HepG2 (cell line): ENCODE results near the gene GDA. TPM values are rescaled to one million over a fixed set of nuclear protein-coding genes. Genes with fewer than 3 reads are reported as not detected.

Experiments used
- ATAC-seq: fragments of 200-7000 bp; cut with Tn5 transposase; 3 replicates; pipeline ENCODE4 v1.9.1; 2020; ENCODE audit warnings: mild to moderate bottlenecking, moderate library complexity
- BruUV-seq: library from RNA; stranded (reverse); fragments of 400-500 nt; replicated peaks from 2 replicates; lab custom pipeline; 2021; lab: Mats Ljungman, UMichigan
- CTCF ChIA-PET: fragments of 300-600 bp; formaldehyde crosslinking; extraction: SDS; loops from one replicate; lab custom pipeline; 2021; ENCODE audit warnings: low total read pairs, inconsistent platforms, low intra/inter-chr PET ratio; lab: Yijun Ruan, JAX
- POLR2A ChIA-PET: fragments of 350-600 bp; sonication (Branson Sonifier 250); formaldehyde crosslinking; loops from one replicate; lab custom pipeline; 2020; ENCODE audit warnings: antibody characterized with exemption, inconsistent platforms; lab: Yijun Ruan, JAX
- DNase-seq: peaks from one replicate; pipeline ENCODE4 v3.0.0-alpha.2; 2015; ENCODE audit warnings: low spot score
- FAIRE-seq: peaks from 3 replicates; lab custom pipeline; 2011; peaks lifted over from hg19 to GRCh38; lab: Jason Lieb, UNC
- H2AFZ ChIP-seq: one replicate; pipeline ENCODE4 v1.6.1; 2011; ENCODE audit warnings: low read length, inconsistent platforms
- H3K27ac ChIP-seq: fragments of 300-600 bp; 3 replicates; pipeline ENCODE4 v1.8.0; 2011; ENCODE audit warnings: mixed run types, mild to moderate bottlenecking, mixed read lengths, low read length, inconsistent platforms; ENCODE audit not compliant: insufficient read depth; ENCODE audit errors: extremely low read length
- H3K27me3 ChIP-seq, 2 experiments: fragments of 200-600 bp in 1 of 2; 2 replicates in 1 of 2; 3 replicates in 1 of 2; pipeline versions ENCODE4 v1.6.0 to v1.8.0; 2011; ENCODE audit warnings: low read length in 2 of 2, mild to moderate bottlenecking in 2 of 2, moderate library complexity in 2 of 2, inconsistent platforms in 1 of 2; ENCODE audit not compliant: insufficient read depth in 2 of 2, control insufficient read depth in 1 of 2
- H3K36me3 ChIP-seq, 2 experiments: fragments of 200-600 bp in 1 of 2; replicated peaks in 1 of 2; 2 replicates in 1 of 2; 3 replicates in 1 of 2; pipeline versions ENCODE4 v1.5.1 to v1.8.0; 2011; ENCODE audit warnings: low read length in 2 of 2, inconsistent platforms in 1 of 2; ENCODE audit not compliant: insufficient read depth in 2 of 2, control insufficient read depth in 1 of 2
- H3K4me1 ChIP-seq: 2 replicates; pipeline ENCODE4 v1.5.1; 2012; ENCODE audit warnings: low read length, inconsistent platforms; ENCODE audit not compliant: insufficient read depth
- H3K4me2 ChIP-seq: 2 replicates; pipeline ENCODE4 v1.6.0; 2011; ENCODE audit warnings: low read depth, low read length, inconsistent platforms
- H3K4me3 ChIP-seq, 3 experiments: fragments of 200-600 bp in 1 of 3; sonication (generic), shearing (Covaris generic) in 1 of 3; replicated peaks in 1 of 3; 2 replicates each; pipeline ENCODE4 v1.5.1; 2011 to 2016; ENCODE audit warnings: low read length in 3 of 3, inconsistent platforms in 2 of 3, low read depth in 2 of 3, mild to moderate bottlenecking in 2 of 3, control low read depth in 1 of 3, mixed read lengths in 1 of 3; ENCODE audit not compliant: insufficient read depth in 1 of 3
- H3K79me2 ChIP-seq: one replicate; pipeline ENCODE4 v1.6.1; 2011; ENCODE audit warnings: low read length, inconsistent platforms; ENCODE audit not compliant: insufficient read depth
- H3K9ac ChIP-seq: 2 replicates; pipeline ENCODE4 v1.6.0; 2011; ENCODE audit warnings: mild to moderate bottlenecking, low read depth, low read length, inconsistent platforms; ENCODE audit not compliant: insufficient read depth
- H3K9me3 ChIP-seq: 2 replicates; pipeline ENCODE4 v1.5.1; 2012; ENCODE audit warnings: mild to moderate bottlenecking, low read length
- H4K20me1 ChIP-seq: 2 replicates; pipeline ENCODE4 v1.6.0; 2011; ENCODE audit warnings: inconsistent platforms, mild to moderate bottlenecking, low read length, moderate library complexity; ENCODE audit not compliant: insufficient read depth
- DPF2 ChIP-seq: sonication (generic); formaldehyde crosslinking; IDR thresholded peaks from 2 replicates; pipeline ENCODE4 v1.4.0; 2020; ENCODE audit warnings: mild to moderate bottlenecking, low read depth, missing genetic modification reagents, borderline replicate concordance
- GLI4 ChIP-seq: sonication (generic); formaldehyde crosslinking; IDR thresholded peaks from 2 replicates; pipeline ENCODE4 v1.5.1; 2020; ENCODE audit warnings: missing genetic modification reagents, mild to moderate bottlenecking, moderate library complexity, borderline replicate concordance
- KDM4B ChIP-seq: sonication (generic); formaldehyde crosslinking; IDR thresholded peaks from 2 replicates; pipeline ENCODE4 v1.4.0; 2020; ENCODE audit warnings: missing genetic modification reagents
- KDM5B ChIP-seq: sonication (generic); formaldehyde crosslinking; IDR thresholded peaks from 2 replicates; pipeline ENCODE4 v1.4.0; 2020; ENCODE audit warnings: missing genetic modification reagents, mild to moderate bottlenecking, borderline replicate concordance
- KMT2B ChIP-seq: IDR thresholded peaks from 2 replicates; pipeline ENCODE4 v1.6.1; 2016; ENCODE audit warnings: missing genetic modification reagents, missing compliant biosample characterization
- MIXL1 ChIP-seq: IDR thresholded peaks from 2 replicates; pipeline ENCODE4 v1.6.1; 2016
- MYC ChIP-seq: sonication (generic); formaldehyde crosslinking; IDR thresholded peaks from 2 replicates; pipeline ENCODE4 v1.9.0; 2021; ENCODE audit warnings: missing genetic modification reagents, borderline replicate concordance
- THYN1 ChIP-seq: sonication (generic); formaldehyde crosslinking; IDR thresholded peaks from 2 replicates; pipeline ENCODE4 v1.8.1; 2023; ENCODE audit warnings: low read depth, mild to moderate bottlenecking, moderate library complexity, missing genetic modification reagents, borderline replicate concordance
- ZNF644 ChIP-seq: IDR thresholded peaks from 2 replicates; pipeline ENCODE4 v1.6.1; 2016; ENCODE audit warnings: low read depth
- ZNF775 ChIP-seq: sonication (generic); formaldehyde crosslinking; IDR thresholded peaks from 2 replicates; pipeline ENCODE4 v1.4.0; 2020; ENCODE audit warnings: missing genetic modification reagents, mild to moderate bottlenecking, moderate library complexity, borderline replicate concordance
- WGBS: methylation state at CpG from one replicate; pipeline ENCODE4 v1.1.6; 2017; ENCODE audit warnings: low lambda C conversion rate; 5-methylcytosine and 5-hydroxymethylcytosine counted together
- in situ Hi-C: cut with HindIII; loops from 2 replicates; pipeline ENCODE4 v1.10.0; 2017; ENCODE audit warnings: low pct_unique_long_range_greater_than_20kb; ENCODE audit not compliant: extremely low pct_ligation_motif_present
- intact Hi-C: fragments of 100-400 bp; cut with micrococcal nuclease; formaldehyde crosslinking; loops from one replicate; pipeline ENCODE4 v1.10.0; 2022; ENCODE audit not compliant: unreplicated experiment
- polyA plus RNA-seq, 8 experiments: library from polyadenylated mRNA; depleted of rRNA in 3 of 8; stranded (reverse) in 7 of 8; unstranded in 1 of 8; fragments of >200 nt; fragmentation: Illumina TruSeq in 4 of 8; extraction: Trizol in 4 of 8; gene quantifications; 2 replicates each; pipeline versions ENCODE4 v1.2.1 to v1.2.3, GENCODE V29; 2011 to 2016; ENCODE audit warnings: low read depth in 4 of 8, missing spikeins in 1 of 8, mixed read lengths in 1 of 8; ENCODE audit not compliant: insufficient read depth in 1 of 8
- total RNA-seq, 5 experiments: library from RNA; depleted of rRNA; stranded (reverse); fragments of >200 nt; fragmentation: Illumina TruSeq; extraction: Trizol; gene quantifications; 2 replicates each; pipeline ENCODE4 v1.2.3, GENCODE V29; 2016; ENCODE audit warnings: low read depth in 1 of 5
- TF ChIP-seq, protein P1 (sequence below): sonication (generic); formaldehyde crosslinking; IDR thresholded peaks from 2 replicates; pipeline ENCODE4 v1.5.0; 2020; ENCODE audit warnings: mild to moderate bottlenecking, missing genetic modification reagents, moderate library complexity
- TF ChIP-seq, protein P2 (sequence below): IDR thresholded peaks from 2 replicates; pipeline ENCODE4 v1.6.1; 2016
- TF ChIP-seq, protein P3 (sequence below): sonication (generic); formaldehyde crosslinking; IDR thresholded peaks from 2 replicates; pipeline ENCODE4 v1.8.1; 2023; ENCODE audit warnings: mild to moderate bottlenecking, inconsistent platforms, moderate library complexity, missing genetic modification reagents, borderline replicate concordance
- TF ChIP-seq, protein P4 (sequence below): fragments of 450-650 bp; IDR thresholded peaks from 2 replicates; pipeline ENCODE4 v1.6.1; 2016
- TF ChIP-seq, protein P5 (sequence below): fragments of 450-650 bp; IDR thresholded peaks from 2 replicates; pipeline ENCODE4 v1.6.1; 2017

Gene GDA
- total and polyA plus RNA-seq, 2 of the 13 experiments (the other 11 are each of a cell fraction or from before 2014, with no cell fraction given) = 0.15 to 0.99 TPM

DNA sequence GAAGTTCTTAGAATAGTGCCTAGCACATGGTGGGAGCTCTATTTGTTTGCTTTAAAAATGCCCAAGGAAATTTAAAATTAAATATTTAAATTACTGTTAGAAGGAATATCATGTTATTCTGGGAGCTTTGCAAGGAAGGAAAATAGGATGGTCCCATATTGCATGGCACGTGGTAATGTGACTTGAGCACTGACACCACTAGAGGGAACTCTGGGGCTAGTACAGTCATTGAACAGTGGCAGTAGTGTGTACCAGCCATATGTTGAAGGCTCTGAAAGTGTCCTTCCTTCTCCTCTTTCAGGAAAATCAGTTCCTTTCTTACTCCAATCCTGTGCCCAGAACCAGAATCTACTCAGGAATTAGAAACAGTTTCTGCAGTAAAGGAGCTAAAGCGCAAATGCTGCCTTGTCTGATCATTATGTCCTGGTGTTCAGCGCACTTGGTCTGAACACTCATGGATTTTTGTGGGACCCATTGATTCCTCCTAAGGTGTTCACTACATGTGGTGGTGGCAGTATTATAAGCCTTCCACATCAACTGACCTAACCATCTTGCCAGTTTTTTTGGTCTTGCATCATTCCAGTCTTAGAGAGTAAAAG is 54.1 kb downstream of the GDA start (continued):
- TF ChIP-seq ZNF644 (CRISPR knock-in tag) (peak; percentile 48; the same call in 1 of the 2 replicates), KDM4B (CRISPR knock-in tag) (no peak), MYC (CRISPR knock-in tag) (peak; percentile 26; the same call in 1 of the 2 replicates), MIXL1 (CRISPR knock-in tag) (peak; percentile 45; the same call in 1 of the 2 replicates)
- TF ChIP-seq, protein P1, sequence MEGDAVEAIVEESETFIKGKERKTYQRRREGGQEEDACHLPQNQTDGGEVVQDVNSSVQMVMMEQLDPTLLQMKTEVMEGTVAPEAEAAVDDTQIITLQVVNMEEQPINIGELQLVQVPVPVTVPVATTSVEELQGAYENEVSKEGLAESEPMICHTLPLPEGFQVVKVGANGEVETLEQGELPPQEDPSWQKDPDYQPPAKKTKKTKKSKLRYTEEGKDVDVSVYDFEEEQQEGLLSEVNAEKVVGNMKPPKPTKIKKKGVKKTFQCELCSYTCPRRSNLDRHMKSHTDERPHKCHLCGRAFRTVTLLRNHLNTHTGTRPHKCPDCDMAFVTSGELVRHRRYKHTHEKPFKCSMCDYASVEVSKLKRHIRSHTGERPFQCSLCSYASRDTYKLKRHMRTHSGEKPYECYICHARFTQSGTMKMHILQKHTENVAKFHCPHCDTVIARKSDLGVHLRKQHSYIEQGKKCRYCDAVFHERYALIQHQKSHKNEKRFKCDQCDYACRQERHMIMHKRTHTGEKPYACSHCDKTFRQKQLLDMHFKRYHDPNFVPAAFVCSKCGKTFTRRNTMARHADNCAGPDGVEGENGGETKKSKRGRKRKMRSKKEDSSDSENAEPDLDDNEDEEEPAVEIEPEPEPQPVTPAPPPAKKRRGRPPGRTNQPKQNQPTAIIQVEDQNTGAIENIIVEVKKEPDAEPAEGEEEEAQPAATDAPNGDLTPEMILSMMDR (CRISPR knock-in tag) = peak; percentile 79
- TF ChIP-seq, protein P2, sequence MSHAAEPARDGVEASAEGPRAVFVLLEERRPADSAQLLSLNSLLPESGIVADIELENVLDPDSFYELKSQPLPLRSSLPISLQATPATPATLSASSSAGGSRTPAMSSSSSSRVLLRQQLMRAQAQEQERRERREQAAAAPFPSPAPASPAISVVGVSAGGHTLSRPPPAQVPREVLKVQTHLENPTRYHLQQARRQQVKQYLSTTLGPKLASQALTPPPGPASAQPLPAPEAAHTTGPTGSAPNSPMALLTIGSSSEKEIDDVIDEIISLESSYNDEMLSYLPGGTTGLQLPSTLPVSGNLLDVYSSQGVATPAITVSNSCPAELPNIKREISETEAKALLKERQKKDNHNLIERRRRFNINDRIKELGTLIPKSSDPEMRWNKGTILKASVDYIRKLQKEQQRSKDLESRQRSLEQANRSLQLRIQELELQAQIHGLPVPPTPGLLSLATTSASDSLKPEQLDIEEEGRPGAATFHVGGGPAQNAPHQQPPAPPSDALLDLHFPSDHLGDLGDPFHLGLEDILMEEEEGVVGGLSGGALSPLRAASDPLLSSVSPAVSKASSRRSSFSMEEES (CRISPR knock-in tag) = peak; percentile 50; the same call in 1 of the 2 replicates

DNA sequence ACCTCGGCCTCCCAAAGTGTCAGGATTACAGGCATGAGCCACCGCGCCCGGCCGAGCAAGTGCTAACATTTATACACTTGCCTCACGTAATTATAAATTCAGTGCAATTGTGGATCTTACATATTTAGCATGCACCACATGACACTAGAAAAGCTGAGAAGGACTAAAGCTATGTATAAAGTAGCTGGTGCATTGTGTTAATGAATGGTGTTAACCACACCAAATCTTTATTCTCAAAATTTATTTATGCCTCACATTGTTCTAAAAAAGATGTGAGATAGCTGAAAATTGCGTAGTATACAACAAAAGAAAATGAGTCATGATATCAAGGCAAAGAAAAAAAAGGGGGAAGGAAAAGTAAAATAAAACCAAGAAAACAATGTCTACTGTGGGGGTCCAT is 54.8 kb downstream of the GDA start:
- no peaks in the 10 kb centered on the region for H3K79me2 ChIP-seq
- in situ Hi-C loops (loop anchor here (5.0 kb wide), 1 partner anchor 68 kb away; no protein-coding TSS in a partner anchor), intact Hi-C loops (no loop called here)
- POLR2A ChIA-PET = no interaction called here
- no TSS peak for BruUV-seq
- no peaks in the 10 kb centered on the region for H4K20me1 ChIP-seq
- H3K9ac ChIP-seq = no peak overlapping the region
- DNase-seq = no peak
- no peak for TF ChIP-seq GLI4 (CRISPR knock-in tag)
- TF ChIP-seq, protein P3, sequence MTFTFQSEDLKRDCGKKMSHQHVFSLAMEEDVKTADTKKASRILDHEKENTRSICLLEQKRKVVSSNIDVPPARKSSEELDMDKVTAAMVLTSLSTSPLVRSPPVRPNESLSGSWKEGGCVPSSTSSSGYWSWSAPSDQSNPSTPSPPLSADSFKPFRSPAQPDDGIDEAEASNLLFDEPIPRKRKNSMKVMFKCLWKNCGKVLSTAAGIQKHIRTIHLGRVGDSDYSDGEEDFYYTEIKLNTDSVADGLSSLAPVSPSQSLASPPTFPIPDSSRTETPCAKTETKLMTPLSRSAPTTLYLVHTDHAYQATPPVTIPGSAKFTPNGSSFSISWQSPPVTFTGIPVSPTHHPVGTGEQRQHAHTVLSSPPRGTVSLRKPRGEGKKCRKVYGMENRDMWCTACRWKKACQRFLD (CRISPR knock-in tag) = no peak
- no peak for TF ChIP-seq THYN1
- no peak for TF ChIP-seq DPF2 (CRISPR knock-in tag)
- no peak for TF ChIP-seq KDM5B (CRISPR knock-in tag)
- TF ChIP-seq, protein P4, sequence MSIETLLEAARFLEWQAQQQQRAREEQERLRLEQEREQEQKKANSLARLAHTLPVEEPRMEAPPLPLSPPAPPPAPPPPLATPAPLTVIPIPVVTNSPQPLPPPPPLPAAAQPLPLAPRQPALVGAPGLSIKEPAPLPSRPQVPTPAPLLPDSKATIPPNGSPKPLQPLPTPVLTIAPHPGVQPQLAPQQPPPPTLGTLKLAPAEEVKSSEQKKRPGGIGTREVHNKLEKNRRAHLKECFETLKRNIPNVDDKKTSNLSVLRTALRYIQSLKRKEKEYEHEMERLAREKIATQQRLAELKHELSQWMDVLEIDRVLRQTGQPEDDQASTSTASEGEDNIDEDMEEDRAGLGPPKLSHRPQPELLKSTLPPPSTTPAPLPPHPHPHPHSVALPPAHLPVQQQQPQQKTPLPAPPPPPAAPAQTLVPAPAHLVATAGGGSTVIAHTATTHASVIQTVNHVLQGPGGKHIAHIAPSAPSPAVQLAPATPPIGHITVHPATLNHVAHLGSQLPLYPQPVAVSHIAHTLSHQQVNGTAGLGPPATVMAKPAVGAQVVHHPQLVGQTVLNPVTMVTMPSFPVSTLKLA = no peak
- no peak for TF ChIP-seq ZNF775 (CRISPR knock-in tag)
- TF ChIP-seq, protein P5, sequence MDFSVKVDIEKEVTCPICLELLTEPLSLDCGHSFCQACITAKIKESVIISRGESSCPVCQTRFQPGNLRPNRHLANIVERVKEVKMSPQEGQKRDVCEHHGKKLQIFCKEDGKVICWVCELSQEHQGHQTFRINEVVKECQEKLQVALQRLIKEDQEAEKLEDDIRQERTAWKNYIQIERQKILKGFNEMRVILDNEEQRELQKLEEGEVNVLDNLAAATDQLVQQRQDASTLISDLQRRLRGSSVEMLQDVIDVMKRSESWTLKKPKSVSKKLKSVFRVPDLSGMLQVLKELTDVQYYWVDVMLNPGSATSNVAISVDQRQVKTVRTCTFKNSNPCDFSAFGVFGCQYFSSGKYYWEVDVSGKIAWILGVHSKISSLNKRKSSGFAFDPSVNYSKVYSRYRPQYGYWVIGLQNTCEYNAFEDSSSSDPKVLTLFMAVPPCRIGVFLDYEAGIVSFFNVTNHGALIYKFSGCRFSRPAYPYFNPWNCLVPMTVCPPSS = no peak
- TF ChIP-seq KMT2B (CRISPR knock-in tag) = no peak
- no peak for FAIRE-seq
- ATAC-seq = no peak
- no peak overlapping the region for H2AFZ ChIP-seq
- H3K4me1 ChIP-seq = peaks cover 17% of the 10 kb centered on the region
- no peak overlapping the region for H3K4me2 ChIP-seq
- H3K9me3 ChIP-seq = no peaks in the 10 kb centered on the region
- no peaks in the 10 kb centered on the region for H3K27me3 ChIP-seq
- 60% methylated on average over 7 of the region's 7 CpGs for WGBS
- H3K27ac ChIP-seq = no peak overlapping the region
- no peaks in the 10 kb centered on the region for H3K36me3 ChIP-seq
- no peak overlapping the region for H3K4me3 ChIP-seq
- CTCF ChIA-PET = interaction anchor here (0.6 to 1.7 kb wide), 2 partner anchors 68 to 165 kb away, joined by 3 to 16 read pairs; no protein-coding TSS in a partner anchor
